LNCaP clone FGC (cell line): ENCODE measurements around the gene TTLL5.
"Not testable (repeated sequence)": the region's sequence is repeated elsewhere in the genome, so short reads cannot be mapped to it uniquely, and the experiment has no call there.

ENCODE experiments used
- DNase-seq: peaks from one replicate; pipeline ENCODE4 v3.0.0-alpha.2; 2011; ENCODE audit warnings: low read depth
- H3K4me3 ChIP-seq: 2 replicates; pipeline ENCODE4 v1.5.1; 2011; ENCODE audit warnings: mild to moderate bottlenecking, low read depth, low read length, control low read depth
- TF ChIP-seq, protein P1 (sequence below): IDR thresholded peaks from 2 replicates; pipeline ENCODE4 v1.5.1; 2012; ENCODE audit warnings: mild to moderate bottlenecking; ENCODE audit not compliant: control insufficient read depth, insufficient read depth; ENCODE audit errors: extremely low read depth

Gene TTLL5

DNA sequence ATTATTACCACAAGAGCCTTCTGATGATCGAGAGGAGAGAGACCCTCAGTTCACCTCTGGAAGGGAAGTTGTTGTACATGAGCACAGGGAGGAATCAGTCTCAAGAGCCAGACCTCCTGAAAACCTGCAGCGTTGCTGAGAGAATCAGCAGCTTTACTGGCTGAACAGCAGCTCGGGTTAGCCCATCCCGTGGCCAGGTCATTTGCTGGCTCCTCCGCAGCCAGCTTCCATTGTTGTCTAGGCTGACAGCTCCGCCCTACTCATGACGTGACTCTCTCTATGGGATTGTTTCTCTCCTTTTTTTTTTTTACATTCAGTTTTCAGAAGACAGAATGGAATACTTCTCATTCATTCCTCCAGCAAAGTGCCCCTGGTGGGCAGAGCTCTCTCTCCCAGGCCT, 250.8 kb downstream of the TTLL5 start:
- DNase-seq: no peak
- TF ChIP-seq, protein P1, sequence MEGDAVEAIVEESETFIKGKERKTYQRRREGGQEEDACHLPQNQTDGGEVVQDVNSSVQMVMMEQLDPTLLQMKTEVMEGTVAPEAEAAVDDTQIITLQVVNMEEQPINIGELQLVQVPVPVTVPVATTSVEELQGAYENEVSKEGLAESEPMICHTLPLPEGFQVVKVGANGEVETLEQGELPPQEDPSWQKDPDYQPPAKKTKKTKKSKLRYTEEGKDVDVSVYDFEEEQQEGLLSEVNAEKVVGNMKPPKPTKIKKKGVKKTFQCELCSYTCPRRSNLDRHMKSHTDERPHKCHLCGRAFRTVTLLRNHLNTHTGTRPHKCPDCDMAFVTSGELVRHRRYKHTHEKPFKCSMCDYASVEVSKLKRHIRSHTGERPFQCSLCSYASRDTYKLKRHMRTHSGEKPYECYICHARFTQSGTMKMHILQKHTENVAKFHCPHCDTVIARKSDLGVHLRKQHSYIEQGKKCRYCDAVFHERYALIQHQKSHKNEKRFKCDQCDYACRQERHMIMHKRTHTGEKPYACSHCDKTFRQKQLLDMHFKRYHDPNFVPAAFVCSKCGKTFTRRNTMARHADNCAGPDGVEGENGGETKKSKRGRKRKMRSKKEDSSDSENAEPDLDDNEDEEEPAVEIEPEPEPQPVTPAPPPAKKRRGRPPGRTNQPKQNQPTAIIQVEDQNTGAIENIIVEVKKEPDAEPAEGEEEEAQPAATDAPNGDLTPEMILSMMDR: no peak
- H3K4me3 ChIP-seq: no peak overlapping the region

DNA sequence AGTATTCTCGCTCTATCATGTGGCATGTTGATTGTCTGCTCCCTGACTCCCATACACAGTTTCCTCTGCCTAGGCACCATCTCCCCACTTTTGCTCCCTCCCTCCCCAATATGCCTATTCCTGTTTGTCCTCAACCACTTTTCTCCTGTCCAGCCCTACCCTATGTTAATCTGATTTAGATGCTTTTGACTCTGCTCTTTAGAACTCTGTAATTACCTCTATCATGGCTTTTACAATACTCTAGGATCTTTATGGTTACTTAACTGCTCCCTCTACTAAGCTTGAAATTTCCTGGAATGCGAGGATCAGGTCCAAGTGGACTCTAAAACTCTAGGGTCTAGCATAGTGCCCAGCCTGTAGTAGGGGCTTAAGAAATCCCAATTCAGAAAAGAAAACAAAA, 252.1 kb downstream of the TTLL5 start:
- TF ChIP-seq, protein P1: no peak
- no peak for DNase-seq
- no peak overlapping the region for H3K4me3 ChIP-seq

DNA sequence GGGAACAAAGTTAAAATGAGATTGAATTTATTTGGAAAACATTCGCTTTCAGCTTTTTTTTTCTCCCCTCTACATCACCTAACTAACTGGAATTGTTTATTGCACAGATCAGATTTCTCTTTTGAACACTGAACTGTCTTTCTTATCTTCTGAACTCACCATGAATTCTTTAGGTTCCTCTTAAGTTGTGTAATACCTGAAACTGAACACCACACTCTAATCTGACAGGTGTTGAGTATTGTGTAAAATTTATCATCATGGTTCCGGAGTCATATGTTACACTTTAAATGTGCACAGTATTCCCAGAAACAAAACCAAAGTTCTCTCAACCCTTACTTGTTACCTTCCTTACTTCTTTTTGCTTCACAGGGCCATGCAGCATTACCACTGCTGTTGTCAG, 254.0 kb downstream of the TTLL5 start:
- H3K4me3 ChIP-seq: no peak overlapping the region
- DNase-seq: no peak
- TF ChIP-seq, protein P1: no peak

DNA sequence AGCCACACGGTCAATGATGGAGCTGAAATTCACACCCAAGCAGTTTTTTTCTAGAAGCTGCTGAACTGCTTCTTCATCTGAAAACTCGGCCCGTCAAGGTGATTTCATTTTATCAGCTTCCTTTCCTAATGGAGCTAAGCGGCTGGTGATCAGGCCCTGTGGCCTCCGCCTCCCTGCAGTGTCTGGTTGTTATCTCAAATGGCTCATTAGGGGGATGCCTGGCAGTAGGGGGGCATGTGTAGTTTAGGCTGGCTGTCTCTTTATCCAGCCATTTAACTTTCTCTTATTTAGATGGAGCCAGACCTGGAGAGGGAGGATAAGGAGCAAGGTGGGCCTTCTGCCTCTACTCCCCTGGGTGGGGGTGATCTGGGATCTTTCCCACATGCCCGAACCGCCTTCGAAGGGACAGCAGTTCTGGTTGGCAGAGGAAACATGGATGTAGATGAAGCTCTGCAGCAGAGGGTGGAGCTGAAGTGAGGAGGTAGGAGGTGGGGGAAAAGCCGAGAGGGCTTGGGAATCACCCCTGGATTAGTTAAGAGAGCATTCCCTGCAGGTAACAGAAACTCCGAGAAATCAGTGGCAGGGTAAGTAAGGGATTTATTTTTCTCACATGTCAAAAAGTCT, 256.4 kb downstream of the TTLL5 start:
- no peak overlapping the region for H3K4me3 ChIP-seq
- TF ChIP-seq, protein P1: no peak
- DNase-seq: no peak

DNA sequence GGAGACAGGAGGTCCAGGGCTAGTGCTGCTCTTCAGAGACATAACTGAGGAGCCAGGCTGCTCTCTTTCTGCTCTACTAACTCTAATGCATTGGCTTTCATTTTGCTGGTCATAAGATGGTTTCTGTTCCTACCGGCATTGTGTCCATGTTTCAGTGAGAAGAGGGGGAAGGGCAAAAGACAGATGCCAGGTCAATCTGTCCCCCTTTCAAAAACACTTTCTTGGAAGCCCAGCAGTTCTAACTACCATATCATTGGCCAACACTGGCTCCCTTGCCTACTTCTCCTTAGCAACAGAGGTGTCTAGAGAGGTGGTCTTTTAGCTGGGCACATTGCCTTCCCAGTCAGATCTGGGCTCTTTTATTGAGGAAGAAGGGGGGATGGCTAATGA, 256.9 kb downstream of the TTLL5 start:
- no peak overlapping the region for H3K4me3 ChIP-seq
- TF ChIP-seq, protein P1: no peak
- DNase-seq: no peak

DNA sequence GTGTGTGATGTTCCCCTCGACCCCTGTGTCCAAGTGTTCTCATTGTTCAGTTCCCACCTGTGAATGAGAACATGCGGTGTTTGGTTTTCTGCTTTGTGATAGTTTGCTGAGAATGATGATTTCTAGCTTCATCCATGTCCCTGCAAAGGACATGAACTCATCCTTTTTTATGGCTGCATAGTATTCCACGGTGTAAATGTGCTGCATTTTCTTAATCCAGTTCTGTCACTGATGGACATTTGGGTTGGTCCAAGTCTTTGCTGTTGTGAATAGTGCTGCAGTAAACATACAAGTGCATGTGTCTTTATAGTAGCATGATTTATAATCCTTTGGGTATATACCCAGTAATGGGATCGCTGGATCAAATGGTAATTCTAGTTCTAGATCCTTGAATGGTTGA, 259.4 kb downstream of the TTLL5 start:
- DNase-seq, H3K4me3 ChIP-seq: not testable (repeated sequence)

DNA sequence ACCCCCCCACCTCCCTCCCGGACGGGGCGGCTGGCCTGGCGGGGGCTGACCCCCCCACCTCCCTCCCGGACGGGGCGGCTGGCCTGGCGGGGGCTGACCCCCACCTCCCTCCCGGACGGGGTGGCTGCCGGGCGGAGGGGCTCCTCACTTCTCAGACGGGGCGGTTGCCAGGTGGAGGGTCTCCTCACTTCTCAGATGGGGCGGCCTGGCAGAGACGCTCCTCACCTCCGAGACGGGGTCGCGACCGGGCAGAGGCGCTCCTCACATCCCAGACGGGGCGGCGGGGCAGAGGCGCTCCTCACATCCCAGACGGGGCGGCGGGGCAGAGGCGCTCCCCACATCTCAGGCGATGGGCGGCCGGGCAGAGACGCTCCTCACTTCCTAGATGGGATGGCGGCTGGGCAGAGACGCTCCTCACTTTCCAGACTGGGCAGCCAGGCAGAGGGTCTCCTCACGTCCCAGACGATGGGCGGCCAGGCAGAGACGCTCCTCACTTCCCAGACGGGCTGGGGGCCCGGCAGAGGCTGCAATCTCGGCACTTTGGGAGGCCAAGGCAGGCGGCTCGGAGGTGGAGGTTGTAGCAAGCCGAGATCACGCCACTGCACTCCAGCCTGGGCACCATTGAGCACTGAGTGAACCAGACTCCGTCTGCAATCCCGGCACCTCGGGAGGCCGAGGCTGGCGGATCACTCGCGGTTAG, 264.2 kb downstream of the TTLL5 start:
- not testable (repeated sequence) for DNase-seq, H3K4me3 ChIP-seq

DNA sequence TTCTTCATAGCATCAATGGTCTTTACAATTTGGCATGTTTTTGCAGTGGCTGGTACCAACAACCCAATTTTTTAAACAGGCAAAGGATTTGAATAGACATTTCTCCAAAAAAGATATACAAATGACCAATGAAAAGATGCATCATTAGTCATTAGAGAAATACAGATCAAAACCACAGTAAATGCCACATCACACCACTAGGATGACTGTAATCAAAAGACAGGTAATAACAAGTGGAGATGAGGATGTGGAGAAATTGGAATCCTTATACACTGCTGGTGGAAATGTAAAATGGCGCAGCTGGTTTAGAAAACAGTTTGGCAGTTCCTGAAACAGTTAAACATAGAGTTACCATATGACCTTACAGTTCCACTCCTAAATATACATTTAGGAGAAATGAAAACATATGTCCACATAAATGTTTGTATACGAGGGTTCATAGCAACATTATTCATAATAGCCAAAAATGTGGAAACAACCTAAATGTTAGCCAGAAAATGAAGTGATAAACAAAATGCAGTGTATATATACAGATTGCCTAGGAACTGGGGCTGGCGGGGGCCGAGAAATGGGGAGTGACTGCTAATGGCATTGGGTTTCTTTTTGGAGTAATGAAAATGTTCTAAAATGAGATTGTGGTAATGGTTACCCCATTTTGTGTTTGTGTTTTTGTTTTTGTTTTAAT, 265.5 kb downstream of the TTLL5 start:
- TF ChIP-seq, protein P1: no peak
- no peak overlapping the region for H3K4me3 ChIP-seq
- DNase-seq: no peak
